22Rv1 (cell line): Measurements from ENCODE around the gene AGAP2.

Source experiments
- ZFX ChIP-seq: fragments of 450-650 bp; IDR thresholded peaks from 2 replicates; pipeline ENCODE4 v1.6.1; 2017; ENCODE audit warnings: antibody characterized with exemption, borderline replicate concordance
- TF ChIP-seq, protein P1 (sequence below): fragments of 450-650 bp; IDR thresholded peaks from 2 replicates; pipeline ENCODE4 v1.5.1; 2017; ENCODE audit warnings: mild to moderate bottlenecking

DNA sequence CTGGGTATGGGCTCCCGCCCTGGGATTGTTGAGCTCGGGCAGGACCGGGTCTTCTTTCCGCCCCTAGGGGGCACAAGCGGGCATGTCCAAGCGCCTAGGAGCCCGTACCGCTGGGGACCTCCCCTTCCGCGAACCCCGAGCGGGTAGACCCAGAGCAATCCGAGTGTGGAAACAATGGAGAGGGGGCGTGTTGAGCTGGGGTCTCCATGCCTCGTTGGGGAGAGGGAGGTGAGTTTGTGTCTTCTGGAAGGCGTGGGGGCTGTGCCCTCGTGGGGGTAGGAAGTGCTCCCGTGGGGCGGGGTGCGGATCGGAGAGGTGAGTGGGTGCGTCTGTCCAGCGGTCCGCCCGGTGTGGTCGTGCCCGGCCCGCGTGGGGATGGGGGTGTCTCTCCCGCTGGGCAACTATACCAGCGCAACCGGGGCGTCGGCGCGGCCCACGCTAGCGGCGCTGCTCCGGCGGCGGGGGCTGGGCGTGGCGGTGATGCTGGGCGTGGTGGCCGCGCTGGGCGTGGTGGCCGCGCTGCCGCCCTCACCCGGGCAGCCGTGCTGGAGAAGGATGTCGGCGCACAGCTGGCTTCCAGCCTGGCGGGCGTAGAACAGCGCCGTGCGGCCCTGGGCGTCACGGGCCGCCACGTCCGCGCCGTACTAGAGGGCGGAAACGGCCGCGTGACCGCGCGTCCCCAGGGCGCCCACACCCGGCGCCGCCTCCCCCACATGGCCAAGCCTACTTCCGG lies 12.2 kb downstream of the AGAP2 start:
- TF ChIP-seq, protein P1, sequence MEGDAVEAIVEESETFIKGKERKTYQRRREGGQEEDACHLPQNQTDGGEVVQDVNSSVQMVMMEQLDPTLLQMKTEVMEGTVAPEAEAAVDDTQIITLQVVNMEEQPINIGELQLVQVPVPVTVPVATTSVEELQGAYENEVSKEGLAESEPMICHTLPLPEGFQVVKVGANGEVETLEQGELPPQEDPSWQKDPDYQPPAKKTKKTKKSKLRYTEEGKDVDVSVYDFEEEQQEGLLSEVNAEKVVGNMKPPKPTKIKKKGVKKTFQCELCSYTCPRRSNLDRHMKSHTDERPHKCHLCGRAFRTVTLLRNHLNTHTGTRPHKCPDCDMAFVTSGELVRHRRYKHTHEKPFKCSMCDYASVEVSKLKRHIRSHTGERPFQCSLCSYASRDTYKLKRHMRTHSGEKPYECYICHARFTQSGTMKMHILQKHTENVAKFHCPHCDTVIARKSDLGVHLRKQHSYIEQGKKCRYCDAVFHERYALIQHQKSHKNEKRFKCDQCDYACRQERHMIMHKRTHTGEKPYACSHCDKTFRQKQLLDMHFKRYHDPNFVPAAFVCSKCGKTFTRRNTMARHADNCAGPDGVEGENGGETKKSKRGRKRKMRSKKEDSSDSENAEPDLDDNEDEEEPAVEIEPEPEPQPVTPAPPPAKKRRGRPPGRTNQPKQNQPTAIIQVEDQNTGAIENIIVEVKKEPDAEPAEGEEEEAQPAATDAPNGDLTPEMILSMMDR: peak; percentile 82
- TF ChIP-seq ZFX: no peak
